Activated CD8-positive, alpha-beta memory T cell treated with anti-CD3 and anti-CD28 coated beads for 48 hours (primary cell): Measurements from ENCODE around the gene TP53TG3F.
"Not testable (repeated sequence)": the region's sequence is repeated elsewhere in the genome, so short reads cannot be mapped to it uniquely, and the experiment has no call there.

Experiments used
- DNase-seq, 3 experiments: peaks; one replicate each; pipeline ENCODE4 v3.0.0-alpha.2; 2020; ENCODE audit warnings: low read depth in 2 of 3, low spot score in 2 of 3

The TP53TG3F gene, protein sequence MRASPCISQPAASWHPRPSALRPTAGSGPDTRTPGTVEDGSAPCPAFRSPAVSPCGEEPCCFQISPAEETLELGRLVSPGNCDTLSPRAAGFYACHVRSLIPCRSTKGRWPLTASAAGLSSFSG

DNA sequence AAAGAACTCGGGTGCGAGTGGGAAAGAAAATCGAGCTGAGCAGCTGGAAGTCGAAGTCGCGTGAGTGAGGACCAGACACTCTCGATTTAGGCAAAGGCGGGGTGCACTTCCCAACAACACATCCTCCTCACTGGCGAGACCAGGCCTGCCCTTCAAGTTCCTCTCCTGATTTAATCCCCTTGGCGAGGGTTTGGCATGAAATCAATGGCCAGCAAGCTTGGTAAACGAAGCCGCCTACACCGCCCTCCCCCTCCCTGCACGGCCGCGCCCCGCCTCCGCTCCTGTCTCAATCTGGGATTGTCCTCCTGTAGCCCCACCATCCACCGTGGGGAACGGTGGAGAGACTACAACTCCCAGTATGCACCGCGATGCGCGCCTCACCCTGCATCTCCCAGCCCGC, at the start of gene TP53TG3F:
TP53TG3F (plus strand) TSS at position 301 of the 400 bp plus-strand sequence; CDS start at position 369, 68 bp downstream.
- DNase-seq, result not testable (repeated sequence)

DNA sequence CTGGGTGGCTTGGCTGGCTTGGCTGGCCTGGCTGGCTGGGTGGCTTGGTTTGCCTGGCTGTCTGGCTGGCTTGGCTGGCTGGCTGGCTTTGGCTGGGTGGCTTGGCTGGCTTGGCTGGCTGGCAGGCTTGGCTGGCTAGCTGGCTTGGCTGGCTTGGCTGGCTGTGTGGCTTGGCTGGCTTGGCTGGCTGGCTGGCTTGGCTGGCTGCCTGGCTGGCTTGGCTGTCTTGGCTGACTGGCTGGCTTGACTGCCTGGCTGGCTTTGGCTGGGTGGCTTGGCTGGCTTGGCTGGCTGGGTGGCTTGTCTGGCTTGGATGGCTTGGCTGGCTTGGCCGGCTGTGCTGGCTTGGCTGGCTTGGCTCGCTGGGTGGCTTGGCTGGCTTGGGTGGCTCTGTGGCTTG, 32.2 kb downstream of the TP53TG3F start:
- not testable (repeated sequence) for DNase-seq

DNA sequence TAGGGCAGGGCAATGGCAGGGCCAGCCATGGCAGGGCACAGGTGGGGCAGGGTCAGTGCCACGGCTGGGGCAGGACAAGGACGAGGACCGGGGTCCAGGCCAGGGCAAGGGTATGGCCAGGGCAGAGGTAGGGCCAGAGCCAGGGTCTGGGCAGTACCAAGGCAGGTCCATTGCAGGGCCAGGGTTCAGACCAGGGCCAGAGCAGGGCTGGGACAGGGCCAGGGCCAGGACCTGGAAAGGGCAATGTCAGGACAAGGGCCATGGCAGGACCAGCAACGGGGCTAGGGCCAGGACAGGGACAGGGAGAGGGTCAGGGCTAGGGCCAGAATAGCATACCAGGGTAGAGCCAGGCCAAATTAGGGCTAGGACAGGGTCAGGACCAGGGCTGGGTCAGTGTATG, 47.8 kb downstream of the TP53TG3F start:
- DNase-seq, result not testable (repeated sequence)

DNA sequence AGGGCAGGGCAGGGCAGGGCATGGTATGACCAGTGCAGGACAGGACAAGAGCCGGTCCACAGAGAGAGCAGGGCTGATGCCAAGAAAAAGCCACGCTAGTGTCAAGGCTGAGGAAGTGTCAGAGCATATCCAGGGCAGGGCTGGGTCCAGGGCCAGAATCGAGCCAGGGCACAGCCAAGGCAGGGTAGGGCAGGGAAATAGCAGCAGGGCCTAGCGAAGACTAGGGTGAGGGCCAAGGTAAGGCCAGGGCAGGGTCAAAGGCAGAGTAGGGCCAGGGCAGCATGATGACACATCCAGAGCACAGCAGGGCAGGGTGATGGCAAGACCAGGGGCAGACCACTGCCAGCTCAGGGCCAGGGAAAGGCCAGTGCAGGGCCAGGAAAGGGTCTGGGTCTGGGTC, 49.7 kb downstream of the TP53TG3F start:
- DNase-seq, result not testable (repeated sequence)

DNA sequence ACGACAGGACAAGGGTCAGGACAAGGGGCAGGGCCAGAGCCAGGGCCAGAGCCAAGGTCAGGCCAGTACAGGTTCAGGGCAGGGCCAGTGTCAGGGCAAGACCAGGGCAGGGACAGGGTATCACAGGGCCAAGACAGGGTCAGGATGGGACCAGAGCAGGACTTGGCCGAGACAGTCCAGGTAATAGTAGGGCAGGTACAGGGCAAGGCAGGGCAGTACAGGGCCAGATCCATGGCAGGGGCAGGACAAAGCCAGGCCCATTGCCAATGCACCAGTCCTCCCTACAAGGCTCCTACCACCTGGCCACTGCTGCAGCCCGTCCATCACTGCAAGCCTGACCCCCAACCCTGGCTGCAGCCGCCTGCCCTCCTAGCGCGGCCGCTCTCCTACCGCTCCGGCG, 50.5 kb downstream of the TP53TG3F start:
- DNase-seq, result not testable (repeated sequence)
